GM15510 (cell line): Measurements from ENCODE around the gene ANAPC5.

Experiments used
- POLR2A ChIP-seq: IDR thresholded peaks from 3 replicates; pipeline ENCODE4 v1.6.1; 2011; ENCODE audit warnings: borderline replicate concordance; ENCODE audit not compliant: insufficient read length; ENCODE audit errors: extremely low read depth

Gene ANAPC5

DNA sequence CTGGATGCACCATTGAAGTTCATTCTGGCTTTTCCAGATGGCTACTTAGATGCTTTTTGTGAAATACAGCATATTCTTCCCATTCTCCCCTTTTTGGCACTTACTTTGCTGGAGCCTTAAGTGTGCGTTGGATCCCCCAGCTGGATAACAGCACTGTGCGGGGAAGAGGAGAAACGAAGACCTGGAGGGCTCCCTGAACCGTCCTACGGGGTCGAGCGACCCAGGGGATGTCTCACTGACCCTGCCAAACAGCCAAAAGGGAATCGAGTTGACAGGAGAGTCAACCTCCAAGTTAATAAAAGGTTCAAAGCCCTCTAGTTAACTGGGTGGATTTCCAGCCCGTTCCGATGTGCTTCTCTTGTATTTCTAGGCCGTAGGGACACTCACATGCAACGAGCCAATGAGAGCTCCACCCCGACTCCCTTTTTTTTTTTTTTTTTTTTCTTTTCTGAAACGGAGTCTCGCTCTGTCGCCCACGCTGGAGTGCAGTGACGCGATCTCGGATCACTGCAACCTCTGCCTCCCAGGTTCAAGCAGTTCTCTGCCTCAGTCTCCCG lies 54.7 kb downstream of the ANAPC5 start:
- no peak for TF ChIP-seq POLR2A

DNA sequence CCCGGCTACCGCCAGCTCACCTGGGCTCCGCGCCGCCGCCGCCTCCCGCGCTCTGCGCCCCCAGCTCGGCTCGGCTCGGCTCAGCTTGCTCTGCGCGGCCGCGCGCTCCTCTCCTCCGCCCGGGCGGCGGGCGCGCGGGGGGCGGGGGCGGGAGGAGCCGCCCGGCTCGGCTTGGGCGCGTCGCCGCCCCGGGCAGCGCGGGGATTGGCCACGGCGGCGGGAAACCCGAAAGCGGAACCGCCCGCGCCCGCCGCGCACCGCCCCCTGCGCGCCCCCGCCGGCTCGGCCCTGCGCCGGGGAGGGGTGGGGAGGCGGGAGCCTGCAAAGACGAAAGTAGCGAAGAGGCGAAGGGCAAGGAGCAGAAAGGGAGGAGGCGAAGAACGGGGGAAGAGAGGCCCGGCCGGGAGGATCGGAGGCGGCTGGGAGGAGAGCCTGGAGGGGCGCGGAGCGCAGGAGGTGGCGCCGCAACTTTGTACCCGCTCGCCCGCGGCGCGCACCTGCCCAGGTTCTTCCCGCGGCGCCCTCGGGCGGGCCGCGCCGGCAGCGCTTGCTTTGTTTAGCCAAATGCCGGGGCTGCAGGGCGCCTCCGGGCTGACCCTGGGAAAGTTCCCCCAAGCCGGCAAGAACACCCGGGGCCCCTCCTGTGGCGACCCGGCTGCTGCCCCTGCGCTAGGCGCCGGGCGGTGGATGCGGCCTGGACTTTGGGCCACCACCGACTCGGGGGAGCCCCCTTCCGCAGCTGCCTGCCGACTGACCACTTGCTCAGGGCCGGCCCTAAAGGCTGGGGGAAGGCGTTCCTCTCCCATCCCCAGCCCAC lies 55.4 kb downstream of the ANAPC5 start, which contains the start of gene CAMKK2:
TSS of gene CAMKK2 (minus strand) at position 92 of the 817 bp plus-strand sequence. CDS start 22,183 bp downstream, outside the sequence.
- TF ChIP-seq POLR2A: peak; percentile 67

DNA sequence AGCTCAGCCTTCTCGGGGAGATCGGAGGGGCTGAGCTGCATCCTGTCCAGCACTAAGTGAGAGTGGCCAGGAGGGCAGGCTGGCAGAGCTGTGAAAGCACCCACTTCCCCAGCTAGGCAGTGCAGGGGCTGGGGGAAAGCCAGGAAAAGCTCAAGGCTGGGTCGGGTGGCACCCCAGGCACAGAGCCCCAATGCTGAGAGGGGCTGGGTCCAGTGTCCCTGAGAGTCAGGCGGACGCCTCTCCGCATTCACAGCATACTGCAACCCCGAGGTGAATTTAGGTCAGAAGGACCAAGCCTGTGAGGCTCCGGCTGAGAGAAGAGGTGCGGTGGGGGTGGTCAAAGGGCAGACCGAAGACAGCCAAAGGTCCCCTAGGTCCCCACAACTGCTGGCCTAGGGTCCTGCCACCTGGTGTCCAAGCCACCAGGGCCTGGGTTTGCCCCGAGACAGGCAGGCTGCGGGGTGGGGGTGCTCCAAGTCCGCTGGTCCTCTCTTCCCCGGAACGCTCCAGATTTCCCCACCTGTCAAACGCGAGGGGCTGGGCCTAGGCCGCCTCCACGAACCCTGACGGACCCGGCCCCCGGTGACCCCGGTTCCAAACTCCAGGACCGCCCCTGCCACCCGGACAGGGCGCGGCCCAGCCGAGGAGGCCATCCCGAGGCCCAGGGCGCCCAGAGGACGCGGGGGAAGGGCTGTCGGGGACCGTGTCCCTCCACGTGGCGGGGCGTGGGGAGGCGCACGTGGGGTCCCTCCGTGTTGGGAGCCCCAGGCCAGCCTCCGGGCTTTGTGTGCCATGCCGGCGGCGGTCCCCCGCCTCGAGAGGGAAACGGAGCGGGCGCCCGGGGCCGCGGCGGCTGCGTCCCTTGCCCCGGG lies 56.2 kb downstream of the ANAPC5 start:
- TF ChIP-seq POLR2A: no peak

DNA sequence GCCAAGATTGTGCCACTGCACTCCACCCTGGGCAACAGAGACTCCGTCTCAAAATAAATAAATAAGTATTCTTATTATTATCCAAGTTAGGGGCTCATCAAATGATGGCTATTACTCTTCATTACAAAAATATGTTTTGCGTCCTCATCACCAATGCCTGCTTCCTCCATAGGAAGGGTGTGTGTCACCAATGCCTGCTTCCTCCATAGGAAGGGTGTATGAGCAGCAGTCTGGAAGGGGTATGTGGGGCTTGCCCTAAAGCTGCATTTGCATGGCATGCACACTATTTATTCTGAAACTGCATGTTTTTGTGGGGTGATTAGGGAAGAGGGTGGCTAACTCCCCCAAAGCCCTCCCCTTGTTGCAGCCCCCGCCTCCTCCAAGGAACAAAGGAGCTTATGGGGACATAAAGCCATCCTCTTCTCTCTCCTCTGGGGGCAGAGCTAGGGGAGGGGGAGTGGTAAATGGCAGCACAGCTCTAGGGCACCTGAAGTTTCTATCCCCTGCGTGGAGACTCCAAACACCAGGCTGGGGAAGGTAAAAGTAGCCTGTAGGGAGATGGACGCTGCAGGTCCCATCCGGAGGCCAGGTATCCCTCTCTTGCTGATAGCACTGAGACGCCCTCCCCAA lies 57.0 kb downstream of the ANAPC5 start:
- TF ChIP-seq POLR2A: no peak

DNA sequence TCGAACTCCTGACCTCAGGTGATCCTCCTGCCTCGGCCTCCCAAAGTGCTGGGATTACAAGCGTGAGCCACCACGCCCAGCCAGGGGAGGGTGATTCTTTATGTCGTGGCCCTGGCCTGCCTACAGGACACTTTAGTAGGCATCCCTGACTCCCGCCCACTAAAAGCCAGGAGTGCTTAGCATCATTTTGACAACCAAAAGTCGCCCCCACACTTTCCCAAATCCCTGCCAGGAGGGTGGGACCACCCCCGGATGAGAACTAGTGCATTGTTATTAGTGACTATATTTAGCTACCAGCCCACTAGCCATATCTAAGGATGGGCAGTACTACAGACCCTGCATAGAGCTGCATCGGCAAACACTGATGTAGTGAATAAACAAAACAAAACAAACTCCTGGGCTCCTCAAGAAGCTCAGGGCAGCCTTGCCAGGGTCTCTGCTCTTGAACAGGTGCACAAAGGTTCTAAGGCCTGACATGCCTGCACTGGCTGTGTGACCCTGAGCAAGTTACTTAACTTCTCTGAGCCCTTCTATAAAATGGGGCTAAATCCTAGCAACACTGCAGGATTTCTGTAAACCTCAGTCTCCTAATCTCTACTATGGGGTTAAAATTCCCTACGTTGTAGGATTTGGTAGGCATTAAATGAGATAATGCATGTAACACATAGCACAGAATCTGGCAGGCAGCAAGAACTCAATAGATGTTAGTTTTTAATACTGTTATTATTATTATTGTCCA lies 57.9 kb downstream of the ANAPC5 start:
- no peak for TF ChIP-seq POLR2A

DNA sequence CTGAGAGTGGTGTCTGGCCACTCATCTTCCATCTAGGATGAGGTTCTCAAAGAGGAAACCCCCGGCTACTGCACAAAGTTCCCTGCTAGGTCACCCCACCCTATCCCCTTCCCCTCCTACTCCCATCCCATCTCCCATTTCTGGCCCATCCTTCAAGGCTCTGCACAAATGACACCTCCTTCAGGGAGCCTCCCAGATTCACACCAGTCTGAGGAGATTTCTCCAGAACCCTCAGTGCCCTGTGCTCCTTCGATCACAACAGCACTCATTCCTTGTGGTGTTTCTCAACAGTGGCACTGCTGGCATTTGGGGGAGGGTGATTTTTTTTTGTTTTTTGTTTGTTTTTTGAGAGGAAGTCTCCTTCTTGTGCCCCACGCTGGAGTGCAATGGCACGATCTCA lies 58.6 kb downstream of the ANAPC5 start:
- no peak for TF ChIP-seq POLR2A

DNA sequence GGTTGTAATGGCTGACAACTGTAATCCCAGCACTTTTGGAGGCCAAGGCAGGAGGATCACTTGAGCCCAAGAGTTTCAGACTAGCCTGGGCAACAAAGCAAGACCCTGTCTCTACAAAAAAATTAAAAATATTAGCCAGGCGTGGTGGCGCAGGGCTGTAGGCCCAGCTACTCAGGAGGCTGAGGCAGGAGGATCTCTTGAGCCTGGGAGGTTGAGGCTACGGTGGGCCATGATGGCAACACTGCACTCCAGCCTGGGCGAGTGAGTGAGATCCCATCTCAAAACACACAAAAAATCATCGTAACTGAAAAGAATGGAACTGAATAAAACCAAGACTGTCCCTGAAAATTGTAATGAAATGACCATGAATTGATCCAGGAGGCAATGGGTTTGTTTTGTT lies 61.8 kb downstream of the ANAPC5 start:
- TF ChIP-seq POLR2A: no peak

DNA sequence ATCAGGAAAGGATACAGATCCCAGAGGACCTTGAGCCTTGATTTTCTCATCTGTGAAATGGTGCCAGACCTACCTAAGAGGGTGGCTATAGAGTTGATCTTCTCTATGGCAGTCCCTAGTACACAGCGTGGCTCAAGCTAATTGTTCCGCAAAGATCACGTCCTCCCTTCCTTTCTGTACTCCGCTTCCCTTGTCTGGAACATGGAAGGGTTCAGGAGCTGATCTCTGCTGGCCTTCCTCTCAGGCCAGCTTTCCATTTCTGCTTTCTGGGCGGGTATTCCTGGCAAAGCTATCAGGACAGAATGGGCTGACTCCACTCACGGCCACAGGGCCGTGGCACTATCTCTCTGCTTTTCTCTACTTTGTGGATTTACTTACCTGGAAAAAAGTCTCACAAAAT lies 62.2 kb downstream of the ANAPC5 start:
- TF ChIP-seq POLR2A: no peak

DNA sequence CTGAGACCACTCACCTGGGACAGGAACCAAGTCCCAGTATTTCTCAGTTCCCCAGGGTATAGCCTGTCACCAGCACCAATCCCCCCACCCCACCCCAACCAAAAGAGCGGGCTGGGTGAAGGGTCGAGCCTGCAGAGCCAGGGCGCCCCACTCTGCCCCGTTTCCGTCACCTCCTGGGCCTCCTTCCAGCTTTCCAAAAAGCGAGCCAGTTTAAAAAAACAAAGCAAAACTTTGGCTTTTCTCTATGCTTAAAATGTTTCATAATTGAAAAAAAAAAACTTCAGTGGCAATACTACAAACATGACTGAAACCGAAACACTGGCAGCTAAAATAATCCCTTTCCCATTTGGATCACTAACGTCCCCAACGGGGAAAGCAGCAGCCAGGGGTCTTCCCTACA lies 63.2 kb downstream of the ANAPC5 start:
- TF ChIP-seq POLR2A: no peak

DNA sequence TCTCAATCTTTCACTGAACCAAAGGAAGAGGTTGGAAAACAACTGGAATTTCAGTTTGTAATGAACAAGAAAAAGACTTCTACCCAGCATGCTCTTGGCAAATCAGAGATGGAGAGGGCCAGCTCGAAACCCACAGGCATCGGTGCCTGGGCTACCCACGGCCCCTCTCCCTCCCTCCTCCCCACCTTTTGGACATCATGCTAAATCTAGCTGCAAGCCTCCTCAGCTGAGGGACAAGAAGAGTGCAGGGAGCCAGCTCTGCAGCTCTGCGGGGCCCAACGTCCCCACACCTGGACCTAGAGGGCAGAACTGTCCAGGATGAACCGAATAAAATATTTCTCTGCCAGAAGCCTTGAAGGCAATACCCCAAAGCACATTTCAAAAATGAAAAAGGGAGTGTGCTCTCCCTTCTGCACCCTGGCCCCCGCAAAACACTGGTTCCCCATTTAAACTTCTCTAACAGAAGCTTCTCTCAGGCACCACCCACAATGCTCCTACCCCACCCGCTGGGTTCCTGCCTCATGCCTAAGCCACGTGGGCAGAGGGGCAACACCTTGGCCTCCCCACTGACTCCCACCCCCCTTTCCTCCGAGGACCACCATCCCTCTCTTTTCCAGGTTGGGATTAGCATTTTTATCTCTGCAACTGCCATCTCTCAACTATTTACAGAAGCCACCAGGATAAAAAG lies 63.9 kb downstream of the ANAPC5 start:
- TF ChIP-seq POLR2A: no peak

DNA sequence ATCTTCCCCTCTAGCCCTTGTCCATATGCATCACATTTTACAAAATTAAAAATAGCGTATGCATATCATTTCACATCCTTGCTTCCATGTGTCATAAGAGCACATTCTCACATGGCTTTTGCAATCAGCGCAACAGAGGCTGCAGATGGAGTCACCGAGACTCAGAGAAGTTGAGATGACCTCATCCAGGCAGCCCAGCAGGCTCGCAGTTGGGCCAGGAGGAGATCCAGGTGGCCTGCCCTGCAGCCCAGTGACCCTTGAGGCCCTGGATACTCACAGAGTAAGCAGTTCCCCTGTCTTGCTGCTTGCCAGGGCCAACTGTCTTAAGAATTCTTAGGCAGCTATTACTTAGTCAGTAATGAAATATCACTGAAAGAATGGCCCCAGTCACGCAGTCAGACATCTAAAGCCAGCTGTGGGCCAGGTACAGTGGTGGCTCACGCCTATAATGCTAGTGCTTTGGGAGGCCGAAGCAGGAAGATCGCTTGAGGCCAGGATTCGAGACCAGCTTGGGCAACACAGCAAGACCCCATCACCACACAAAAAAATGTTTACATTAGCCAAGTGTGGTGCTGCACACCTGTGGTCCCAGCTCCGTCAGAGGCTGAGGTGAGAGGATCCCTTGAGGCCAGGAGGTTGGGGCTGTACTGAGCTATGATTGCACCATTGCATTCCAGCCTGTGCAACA lies 64.8 kb downstream of the ANAPC5 start:
- no peak for TF ChIP-seq POLR2A

DNA sequence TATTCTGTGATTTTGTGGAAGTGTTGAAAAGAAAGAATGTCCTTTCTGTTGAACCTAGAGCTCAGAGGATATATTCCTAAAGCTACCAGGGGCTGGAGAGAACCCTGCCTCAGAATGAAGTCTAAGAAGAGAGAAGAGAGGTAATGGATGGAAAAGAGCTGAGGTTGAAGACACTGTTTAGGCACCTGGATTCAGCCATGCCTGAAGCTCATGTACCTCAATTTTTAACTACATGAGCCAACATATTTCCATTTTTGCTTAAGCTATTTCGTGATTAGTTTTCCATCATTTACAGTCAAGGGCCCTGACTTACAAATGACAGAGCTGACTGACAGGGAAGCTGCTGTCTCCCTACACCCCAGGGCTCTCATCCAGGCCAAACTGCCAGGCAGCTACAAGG lies 66.4 kb downstream of the ANAPC5 start:
- TF ChIP-seq POLR2A: no peak
